Subcutaneous adipose tissue (tissue), 4 donors: ENCODE measurements around the gene C1orf232. TPM values are rescaled to one million over a fixed set of nuclear protein-coding genes. Genes with fewer than 3 reads are reported as not detected.

Experiments
- total RNA-seq, 4 donors: library from RNA; depleted of rRNA; stranded (reverse); fragments of >200 nt; gene quantifications; one replicate each; pipeline ENCODE4 v1.1.0, GENCODE V29; 2016
- TF ChIP-seq, protein P1 (sequence below): fragments of 450-650 bp; IDR thresholded peaks from one replicate; pipeline ENCODE4 v1.5.1; 2016; ENCODE audit warnings: low read depth, mild to moderate bottlenecking, control low read depth, antibody characterized with exemption, moderate library complexity

The C1orf232 gene
- total RNA-seq, 4 donors from 2014 or later, result not detected

DNA sequence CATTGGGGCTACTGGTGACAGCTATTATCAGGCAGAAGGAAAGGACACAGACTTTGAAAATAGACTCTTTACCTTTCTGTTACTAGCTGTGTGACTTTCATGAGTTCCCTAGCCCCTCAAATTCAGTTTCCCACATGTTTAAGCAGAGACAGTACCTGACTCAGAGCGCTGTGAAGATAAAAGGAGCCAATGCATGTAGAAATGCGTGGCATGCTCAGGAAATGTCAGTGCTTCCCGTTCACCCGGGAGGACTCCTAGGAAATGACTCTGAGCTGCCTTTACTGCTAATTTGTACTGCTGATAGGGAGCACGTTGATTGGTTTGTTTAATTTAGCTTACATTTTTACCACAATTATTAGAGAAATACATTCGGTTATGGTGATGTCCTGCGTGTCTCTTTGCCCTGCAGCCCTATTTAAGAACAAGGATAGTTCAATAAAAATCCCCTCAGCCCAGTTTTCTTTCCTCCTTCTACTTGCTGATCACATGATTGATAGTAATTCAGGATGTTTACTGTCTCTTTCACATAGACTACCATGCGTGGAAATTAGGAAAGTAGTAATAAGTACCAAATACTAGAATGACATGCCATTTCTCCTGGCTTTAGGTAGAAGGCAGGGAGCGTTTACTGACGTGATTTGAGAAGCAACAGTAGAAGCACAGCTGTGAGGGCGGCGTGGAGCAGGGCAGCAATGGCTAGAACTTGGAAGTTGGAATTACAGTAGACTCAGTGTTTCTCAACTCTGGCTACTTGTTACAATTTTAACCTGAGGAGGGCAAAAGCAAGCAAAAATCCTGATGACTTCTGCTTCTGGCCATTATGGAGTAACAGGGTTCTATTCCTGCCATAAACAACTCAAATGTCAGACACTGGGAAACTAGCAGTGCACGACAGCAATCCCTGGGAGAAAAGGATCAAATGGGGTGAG, 41.3 kb downstream of the C1orf232 start:
- TF ChIP-seq, protein P1, sequence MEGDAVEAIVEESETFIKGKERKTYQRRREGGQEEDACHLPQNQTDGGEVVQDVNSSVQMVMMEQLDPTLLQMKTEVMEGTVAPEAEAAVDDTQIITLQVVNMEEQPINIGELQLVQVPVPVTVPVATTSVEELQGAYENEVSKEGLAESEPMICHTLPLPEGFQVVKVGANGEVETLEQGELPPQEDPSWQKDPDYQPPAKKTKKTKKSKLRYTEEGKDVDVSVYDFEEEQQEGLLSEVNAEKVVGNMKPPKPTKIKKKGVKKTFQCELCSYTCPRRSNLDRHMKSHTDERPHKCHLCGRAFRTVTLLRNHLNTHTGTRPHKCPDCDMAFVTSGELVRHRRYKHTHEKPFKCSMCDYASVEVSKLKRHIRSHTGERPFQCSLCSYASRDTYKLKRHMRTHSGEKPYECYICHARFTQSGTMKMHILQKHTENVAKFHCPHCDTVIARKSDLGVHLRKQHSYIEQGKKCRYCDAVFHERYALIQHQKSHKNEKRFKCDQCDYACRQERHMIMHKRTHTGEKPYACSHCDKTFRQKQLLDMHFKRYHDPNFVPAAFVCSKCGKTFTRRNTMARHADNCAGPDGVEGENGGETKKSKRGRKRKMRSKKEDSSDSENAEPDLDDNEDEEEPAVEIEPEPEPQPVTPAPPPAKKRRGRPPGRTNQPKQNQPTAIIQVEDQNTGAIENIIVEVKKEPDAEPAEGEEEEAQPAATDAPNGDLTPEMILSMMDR, result no peak

DNA sequence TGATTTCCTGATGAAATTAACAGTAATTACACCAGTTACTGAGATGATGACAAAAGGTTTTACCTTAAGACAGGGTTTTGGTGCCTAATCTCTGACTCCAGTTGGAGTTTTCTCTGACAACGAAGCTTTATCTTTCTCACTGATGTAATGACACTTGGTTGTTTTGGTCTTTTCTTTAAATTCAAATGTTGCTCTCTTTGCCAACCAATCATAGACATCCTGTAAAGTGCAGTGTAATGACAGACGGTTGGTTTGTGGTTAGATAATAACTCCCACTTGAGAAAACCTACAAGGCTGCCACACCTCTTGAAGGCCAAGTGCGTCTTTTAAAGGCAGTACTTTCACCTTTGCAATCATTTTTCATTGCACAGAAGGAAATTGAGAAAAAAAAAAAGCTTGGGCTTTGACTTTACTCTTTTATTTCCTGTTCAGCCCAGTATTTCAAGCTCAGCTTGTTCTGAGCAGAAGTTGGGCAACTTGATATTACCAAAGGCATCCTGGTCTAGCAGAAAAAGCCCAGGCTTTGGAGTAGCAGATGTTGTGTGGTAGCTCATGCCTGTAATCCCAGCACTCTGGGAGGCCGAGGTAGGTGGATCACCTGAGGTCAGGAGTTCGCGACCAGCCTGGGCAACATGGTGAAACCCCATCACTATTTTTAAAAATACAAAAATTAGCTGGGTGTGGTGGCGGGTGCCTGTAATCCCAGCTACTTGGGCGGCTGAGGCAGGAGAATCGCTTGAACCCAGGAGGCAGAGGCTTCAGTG, 42.3 kb downstream of the C1orf232 start:
- TF ChIP-seq, protein P1, result no peak

DNA sequence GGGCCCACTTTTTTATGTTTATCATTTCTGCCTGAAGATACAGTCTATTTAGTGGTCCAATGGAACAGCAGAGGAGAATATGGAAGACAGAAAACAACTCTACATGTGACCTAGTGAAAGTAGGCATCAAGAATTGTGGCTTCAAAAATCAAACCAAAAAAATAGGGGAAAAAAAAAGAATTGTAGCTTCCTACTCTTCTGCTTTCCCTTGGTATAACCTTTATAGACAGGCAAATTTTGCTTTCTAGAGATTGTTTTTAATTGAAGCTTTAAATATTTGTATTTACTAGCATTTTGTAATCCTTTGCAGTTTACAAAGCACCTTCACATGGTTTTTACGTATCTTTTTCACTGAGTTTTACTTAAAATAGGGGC, 42.8 kb downstream of the C1orf232 start:
- TF ChIP-seq, protein P1, result no peak

DNA sequence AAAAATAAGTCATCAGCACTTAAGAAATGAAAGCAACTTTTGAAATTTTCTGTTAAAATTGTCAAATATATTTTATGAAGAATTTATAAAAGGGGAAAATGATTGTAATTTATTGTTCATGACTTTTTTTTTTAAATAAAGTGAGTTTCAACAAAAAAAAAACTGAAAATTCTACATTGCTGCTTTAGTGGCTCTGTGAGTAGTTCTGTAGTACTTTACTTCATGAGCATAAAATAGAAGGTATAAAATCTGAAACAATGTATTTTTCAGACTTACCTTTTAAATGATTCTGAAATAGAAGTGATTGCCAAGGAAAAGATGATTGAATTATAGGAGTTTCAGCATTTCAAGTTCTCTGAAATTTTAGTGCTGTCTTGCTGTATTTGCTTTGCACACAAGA, 43.4 kb downstream of the C1orf232 start:
- TF ChIP-seq, protein P1, result no peak

DNA sequence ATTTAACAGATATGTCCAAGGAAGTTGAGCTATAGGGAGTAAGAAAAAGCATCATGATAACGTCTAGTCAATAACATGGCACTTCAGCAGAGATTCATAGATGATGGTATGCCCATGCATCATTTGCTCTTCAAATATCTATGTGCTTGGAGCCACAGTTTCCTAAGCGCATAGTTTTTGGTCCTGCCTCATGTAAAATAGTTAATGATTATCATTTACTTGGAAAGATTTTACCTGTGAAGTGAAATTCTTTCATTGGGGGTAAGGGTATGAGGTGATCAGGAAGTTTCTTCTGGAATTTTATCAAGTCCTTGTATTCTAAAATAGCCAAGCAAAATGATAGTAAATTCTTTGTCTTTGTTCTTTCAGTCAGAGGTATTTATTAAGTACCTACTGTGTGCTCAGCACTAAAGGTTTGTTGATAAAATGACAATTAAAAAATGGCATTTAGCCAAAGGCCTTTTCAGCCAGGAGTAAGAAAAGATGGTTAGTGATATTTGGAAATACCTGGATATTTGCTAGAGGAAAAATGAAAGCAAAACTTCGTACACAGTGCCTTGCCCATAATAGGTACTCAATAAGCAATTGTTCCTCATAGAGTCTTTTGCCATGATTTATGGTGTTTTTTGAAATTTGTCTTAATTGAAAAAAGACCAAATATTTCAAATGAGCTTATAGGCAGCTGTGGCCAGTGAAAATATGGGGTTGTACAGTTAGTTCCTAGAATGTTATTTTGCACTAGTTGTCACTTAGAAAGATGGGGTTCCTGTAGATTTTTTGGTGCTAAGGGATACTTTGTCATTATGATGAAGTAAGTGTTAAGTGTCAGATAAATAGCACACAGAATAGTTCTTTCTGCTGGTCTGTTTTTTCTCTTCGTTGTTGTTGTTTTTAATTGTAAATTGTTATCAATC, 44.1 kb downstream of the C1orf232 start:
- TF ChIP-seq, protein P1, result no peak

DNA sequence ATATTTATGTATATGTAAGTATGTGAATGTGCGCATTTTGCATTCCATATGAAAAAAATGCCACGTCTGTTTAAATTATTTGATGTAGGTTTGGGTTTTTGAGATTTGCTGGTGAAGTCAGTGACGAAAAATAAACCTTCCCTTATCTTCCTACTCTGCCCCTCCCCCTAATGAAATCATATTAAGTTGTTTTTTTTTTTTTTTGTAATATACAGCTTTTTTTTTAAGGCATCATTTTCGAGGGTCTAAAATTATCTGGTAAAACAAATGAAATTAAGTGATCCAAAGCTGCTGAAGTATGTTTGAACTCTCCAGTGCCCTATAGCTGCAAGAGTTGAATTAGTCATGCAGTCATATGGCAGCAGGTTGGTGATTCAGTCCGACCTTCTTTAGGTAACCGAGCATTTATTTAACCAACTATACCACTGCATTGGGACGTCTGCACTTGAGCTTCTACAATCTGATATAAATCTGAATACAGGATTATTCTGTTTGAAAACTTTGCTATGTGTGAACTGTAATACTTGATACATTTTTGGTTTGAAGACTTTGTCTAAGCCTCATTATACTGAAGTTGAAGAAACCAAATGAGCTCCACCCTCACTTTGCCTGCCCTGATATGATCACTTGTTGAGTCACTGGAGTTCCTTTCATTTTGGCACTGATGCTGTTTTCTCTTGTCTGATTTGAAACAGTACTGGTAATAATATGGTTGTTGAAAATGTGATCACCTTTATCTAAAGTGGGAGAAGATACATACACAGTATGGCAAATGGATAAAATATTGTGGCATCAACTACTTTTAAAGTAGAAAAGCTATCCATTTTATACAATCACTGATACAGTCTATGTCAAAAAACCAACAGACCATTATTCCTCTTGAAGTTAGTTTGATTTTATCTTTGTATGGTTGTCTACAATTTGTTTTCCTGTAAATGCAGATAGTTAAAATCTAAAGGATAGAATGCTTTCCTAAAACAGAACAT, 45.5 kb downstream of the C1orf232 start:
- TF ChIP-seq, protein P1, result no peak
